HEK293 (cell line): ENCODE data around the gene OR4D1.
"Not testable (repeated sequence)": the region's sequence is repeated elsewhere in the genome, so short reads cannot be mapped to it uniquely, and the experiment has no call there.

ENCODE experiments used
- BCL11A ChIP-seq: fragments of 450-650 bp; formaldehyde crosslinking; IDR thresholded peaks from 2 replicates; pipeline ENCODE4 v1.5.1; 2016; ENCODE audit warnings: low read depth, missing biosample characterization, missing genetic modification characterization
- ELK4 ChIP-seq: IDR thresholded peaks from 2 replicates; pipeline ENCODE4 v1.6.1; 2011; ENCODE audit warnings: mild to moderate bottlenecking, low read depth, low read length, borderline replicate concordance
- ZNF175 ChIP-seq: fragments of 450-650 bp; formaldehyde crosslinking; IDR thresholded peaks from 2 replicates; pipeline ENCODE4 v1.5.1; 2016; ENCODE audit warnings: missing biosample characterization, missing genetic modification characterization
- TF ChIP-seq, protein P1 (sequence below): fragments of 450-650 bp; formaldehyde crosslinking; IDR thresholded peaks from 2 replicates; pipeline ENCODE4 v1.5.1; 2016; ENCODE audit warnings: missing biosample characterization, missing genetic modification characterization

DNA sequence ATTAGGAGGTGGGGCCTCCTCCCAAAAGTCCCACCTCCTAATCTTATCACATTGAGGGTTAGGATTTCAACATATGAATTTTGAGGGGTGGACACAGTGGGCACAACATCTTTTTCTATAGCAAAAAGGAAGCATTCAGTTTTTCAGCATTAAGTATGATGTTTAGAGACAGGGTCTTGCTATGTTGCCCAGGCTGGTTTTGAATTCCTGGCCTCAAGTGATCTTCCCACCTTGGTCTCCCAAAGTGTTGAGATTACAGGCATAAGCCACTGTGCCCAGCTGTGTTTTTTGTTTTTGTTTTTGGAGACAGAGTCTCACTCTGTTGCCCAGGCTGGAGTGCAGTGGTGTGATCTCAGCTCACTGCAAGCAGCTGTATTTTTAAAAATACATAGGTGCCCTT, 46.3 kb upstream of the OR4D1 start:
- TF ChIP-seq BCL11A (tag by site-specific recombination); ELK4; ZNF175 (tag by site-specific recombination): not testable (repeated sequence)
- TF ChIP-seq, protein P1, sequence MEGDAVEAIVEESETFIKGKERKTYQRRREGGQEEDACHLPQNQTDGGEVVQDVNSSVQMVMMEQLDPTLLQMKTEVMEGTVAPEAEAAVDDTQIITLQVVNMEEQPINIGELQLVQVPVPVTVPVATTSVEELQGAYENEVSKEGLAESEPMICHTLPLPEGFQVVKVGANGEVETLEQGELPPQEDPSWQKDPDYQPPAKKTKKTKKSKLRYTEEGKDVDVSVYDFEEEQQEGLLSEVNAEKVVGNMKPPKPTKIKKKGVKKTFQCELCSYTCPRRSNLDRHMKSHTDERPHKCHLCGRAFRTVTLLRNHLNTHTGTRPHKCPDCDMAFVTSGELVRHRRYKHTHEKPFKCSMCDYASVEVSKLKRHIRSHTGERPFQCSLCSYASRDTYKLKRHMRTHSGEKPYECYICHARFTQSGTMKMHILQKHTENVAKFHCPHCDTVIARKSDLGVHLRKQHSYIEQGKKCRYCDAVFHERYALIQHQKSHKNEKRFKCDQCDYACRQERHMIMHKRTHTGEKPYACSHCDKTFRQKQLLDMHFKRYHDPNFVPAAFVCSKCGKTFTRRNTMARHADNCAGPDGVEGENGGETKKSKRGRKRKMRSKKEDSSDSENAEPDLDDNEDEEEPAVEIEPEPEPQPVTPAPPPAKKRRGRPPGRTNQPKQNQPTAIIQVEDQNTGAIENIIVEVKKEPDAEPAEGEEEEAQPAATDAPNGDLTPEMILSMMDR (tag by site-specific recombination) = not testable (repeated sequence)
